ENCODE data around the gene ANKS1A. TPM values are rescaled to one million over a fixed set of nuclear protein-coding genes. Genes with fewer than 3 reads are reported as not detected.

ANKS1A gene
- total and polyA plus RNA-seq, 2 experiments from 2014 or later = 12.1 to 31.9 TPM

DNA sequence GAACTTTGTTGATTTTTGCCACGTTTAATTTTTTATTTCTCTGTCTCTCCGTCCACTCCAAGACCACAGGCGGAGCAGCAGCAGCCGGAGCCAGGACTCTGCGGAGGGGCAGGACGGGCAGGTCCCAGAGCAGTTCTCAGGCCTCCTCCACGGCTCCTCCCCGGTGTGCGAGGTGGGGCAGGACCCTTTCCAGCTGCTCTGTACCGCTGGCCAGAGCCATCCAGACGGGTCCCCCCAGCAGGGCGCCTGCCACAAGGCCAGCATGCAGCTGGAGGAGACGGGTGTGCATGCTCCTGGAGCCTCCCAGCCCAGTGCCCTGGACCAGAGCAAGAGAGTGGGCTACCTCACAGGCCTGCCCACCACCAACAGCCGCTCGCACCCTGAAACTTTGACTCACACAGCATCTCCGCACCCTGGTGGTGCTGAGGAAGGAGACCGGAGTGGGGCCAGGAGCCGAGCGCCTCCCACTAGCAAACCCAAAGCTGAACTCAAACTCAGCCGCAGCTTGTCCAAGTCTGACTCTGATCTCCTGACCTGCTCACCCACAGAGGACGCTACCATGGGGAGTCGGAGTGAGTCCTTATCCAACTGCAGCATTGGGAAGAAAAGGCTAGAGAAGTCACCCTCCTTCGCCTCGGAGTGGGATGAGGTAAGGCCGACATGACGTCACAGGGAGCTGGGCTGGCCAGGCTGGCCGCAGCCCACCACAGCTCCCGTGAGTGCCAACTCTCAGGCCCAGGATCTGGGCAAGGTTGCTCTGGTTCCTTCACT lies 128.5 kb downstream of the ANKS1A start:
- H4K20me1 ChIP-seq (replicated peaks; ENCODE audit: insufficient read depth) = no peaks in the 10 kb centered on the region; the same call in 1 of the 2 replicates
- no peaks in the 10 kb centered on the region for H3K27me3 ChIP-seq (ENCODE audit: insufficient read depth)
- peak overlapping the region; percentile 51; the same call in 1 of the 2 replicates for H3K27ac Mint-ChIP-seq
- peaks cover 14% of the 10 kb centered on the region; the same call in 2 of the 3 replicates for H3K36me3 Mint-ChIP-seq (ENCODE audit: low read depth)
- H3K27me3 Mint-ChIP-seq (ENCODE audit: insufficient read depth, low read depth, poor library complexity) = peaks cover 3% of the 10 kb centered on the region
- DNase-seq (ENCODE audit: low spot score) (no peak), ATAC-seq (no peak; the same call in 2 of the 3 replicates)
- H3K4me3 ChIP-seq = no peak overlapping the region
- no peak overlapping the region for H3K4me3 Mint-ChIP-seq
- no peaks in the 10 kb centered on the region for H3K9me2 ChIP-seq (ENCODE audit: insufficient read depth)
- no peak overlapping the region for H3K27ac ChIP-seq (ENCODE audit: low read depth)
- no peak overlapping the region for H2AFZ ChIP-seq
- no peaks in the 10 kb centered on the region for H3F3A ChIP-seq (replicated peaks; ENCODE audit: low read depth)
- TF ChIP-seq STAT1 (IDR thresholded peaks at IDR 0.05; ENCODE audit: unreplicated experiment) = no peak
- TF ChIP-seq EZH2 (IDR thresholded peaks at IDR 0.05; ENCODE audit: low read depth, unreplicated experiment) = no peak
- TF ChIP-seq EZH2phosphoT487 (IDR thresholded peaks at IDR 0.05; ENCODE audit: unreplicated experiment) = no peak
- no peak for TF ChIP-seq ZNF331 (CRISPR knock-in tag; IDR thresholded peaks at IDR 0.05; ENCODE audit: low read depth)
- TF ChIP-seq POLR2AphosphoS5 (IDR thresholded peaks at IDR 0.05; ENCODE audit: low read depth) = no peak
- no peak for TF ChIP-seq NANOG (IDR thresholded peaks at IDR 0.05; ENCODE audit: borderline replicate concordance)
- TF ChIP-seq, protein P1, sequence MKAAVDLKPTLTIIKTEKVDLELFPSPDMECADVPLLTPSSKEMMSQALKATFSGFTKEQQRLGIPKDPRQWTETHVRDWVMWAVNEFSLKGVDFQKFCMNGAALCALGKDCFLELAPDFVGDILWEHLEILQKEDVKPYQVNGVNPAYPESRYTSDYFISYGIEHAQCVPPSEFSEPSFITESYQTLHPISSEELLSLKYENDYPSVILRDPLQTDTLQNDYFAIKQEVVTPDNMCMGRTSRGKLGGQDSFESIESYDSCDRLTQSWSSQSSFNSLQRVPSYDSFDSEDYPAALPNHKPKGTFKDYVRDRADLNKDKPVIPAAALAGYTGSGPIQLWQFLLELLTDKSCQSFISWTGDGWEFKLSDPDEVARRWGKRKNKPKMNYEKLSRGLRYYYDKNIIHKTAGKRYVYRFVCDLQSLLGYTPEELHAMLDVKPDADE (IDR thresholded peaks at IDR 0.05) = no peak
- TF ChIP-seq, protein P2, sequence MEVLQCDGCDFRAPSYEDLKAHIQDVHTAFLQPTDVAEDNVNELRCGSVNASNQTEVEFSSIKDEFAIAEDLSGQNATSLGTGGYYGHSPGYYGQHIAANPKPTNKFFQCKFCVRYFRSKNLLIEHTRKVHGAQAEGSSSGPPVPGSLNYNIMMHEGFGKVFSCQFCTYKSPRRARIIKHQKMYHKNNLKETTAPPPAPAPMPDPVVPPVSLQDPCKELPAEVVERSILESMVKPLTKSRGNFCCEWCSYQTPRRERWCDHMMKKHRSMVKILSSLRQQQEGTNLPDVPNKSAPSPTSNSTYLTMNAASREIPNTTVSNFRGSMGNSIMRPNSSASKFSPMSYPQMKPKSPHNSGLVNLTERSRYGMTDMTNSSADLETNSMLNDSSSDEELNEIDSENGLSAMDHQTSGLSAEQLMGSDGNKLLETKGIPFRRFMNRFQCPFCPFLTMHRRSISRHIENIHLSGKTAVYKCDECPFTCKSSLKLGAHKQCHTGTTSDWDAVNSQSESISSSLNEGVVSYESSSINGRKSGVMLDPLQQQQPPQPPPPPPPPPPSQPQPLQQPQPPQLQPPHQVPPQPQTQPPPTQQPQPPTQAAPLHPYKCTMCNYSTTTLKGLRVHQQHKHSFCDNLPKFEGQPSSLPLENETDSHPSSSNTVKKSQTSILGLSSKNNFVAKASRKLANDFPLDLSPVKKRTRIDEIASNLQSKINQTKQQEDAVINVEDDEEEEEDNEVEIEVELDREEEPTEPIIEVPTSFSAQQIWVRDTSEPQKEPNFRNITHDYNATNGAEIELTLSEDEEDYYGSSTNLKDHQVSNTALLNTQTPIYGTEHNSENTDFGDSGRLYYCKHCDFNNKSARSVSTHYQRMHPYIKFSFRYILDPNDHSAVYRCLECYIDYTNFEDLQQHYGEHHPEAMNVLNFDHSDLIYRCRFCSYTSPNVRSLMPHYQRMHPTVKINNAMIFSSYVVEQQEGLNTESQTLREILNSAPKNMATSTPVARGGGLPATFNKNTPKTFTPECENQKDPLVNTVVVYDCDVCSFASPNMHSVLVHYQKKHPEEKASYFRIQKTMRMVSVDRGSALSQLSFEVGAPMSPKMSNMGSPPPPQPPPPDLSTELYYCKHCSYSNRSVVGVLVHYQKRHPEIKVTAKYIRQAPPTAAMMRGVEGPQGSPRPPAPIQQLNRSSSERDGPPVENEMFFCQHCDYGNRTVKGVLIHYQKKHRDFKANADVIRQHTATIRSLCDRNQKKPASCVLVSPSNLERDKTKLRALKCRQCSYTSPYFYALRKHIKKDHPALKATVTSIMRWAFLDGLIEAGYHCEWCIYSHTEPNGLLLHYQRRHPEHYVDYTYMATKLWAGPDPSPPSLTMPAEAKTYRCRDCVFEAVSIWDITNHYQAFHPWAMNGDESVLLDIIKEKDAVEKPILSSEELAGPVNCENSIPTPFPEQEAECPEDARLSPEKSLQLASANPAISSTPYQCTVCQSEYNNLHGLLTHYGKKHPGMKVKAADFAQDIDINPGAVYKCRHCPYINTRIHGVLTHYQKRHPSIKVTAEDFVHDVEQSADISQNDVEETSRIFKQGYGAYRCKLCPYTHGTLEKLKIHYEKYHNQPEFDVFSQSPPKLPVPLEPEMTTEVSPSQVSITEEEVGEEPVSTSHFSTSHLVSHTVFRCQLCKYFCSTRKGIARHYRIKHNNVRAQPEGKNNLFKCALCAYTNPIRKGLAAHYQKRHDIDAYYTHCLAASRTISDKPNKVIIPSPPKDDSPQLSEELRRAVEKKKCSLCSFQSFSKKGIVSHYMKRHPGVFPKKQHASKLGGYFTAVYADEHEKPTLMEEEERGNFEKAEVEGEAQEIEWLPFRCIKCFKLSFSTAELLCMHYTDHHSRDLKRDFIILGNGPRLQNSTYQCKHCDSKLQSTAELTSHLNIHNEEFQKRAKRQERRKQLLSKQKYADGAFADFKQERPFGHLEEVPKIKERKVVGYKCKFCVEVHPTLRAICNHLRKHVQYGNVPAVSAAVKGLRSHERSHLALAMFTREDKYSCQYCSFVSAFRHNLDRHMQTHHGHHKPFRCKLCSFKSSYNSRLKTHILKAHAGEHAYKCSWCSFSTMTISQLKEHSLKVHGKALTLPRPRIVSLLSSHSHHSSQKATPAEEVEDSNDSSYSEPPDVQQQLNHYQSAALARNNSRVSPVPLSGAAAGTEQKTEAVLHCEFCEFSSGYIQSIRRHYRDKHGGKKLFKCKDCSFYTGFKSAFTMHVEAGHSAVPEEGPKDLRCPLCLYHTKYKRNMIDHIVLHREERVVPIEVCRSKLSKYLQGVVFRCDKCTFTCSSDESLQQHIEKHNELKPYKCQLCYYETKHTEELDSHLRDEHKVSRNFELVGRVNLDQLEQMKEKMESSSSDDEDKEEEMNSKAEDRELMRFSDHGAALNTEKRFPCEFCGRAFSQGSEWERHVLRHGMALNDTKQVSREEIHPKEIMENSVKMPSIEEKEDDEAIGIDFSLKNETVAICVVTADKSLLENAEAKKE (CRISPR knock-in tag; IDR thresholded peaks at IDR 0.05) = no peak
- TF ChIP-seq, protein P3, sequence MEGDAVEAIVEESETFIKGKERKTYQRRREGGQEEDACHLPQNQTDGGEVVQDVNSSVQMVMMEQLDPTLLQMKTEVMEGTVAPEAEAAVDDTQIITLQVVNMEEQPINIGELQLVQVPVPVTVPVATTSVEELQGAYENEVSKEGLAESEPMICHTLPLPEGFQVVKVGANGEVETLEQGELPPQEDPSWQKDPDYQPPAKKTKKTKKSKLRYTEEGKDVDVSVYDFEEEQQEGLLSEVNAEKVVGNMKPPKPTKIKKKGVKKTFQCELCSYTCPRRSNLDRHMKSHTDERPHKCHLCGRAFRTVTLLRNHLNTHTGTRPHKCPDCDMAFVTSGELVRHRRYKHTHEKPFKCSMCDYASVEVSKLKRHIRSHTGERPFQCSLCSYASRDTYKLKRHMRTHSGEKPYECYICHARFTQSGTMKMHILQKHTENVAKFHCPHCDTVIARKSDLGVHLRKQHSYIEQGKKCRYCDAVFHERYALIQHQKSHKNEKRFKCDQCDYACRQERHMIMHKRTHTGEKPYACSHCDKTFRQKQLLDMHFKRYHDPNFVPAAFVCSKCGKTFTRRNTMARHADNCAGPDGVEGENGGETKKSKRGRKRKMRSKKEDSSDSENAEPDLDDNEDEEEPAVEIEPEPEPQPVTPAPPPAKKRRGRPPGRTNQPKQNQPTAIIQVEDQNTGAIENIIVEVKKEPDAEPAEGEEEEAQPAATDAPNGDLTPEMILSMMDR (conservative IDR thresholded peaks at IDR 0.05; ENCODE audit: low read depth in 2 of 2) = no peak
- TF ChIP-seq, protein P4, sequence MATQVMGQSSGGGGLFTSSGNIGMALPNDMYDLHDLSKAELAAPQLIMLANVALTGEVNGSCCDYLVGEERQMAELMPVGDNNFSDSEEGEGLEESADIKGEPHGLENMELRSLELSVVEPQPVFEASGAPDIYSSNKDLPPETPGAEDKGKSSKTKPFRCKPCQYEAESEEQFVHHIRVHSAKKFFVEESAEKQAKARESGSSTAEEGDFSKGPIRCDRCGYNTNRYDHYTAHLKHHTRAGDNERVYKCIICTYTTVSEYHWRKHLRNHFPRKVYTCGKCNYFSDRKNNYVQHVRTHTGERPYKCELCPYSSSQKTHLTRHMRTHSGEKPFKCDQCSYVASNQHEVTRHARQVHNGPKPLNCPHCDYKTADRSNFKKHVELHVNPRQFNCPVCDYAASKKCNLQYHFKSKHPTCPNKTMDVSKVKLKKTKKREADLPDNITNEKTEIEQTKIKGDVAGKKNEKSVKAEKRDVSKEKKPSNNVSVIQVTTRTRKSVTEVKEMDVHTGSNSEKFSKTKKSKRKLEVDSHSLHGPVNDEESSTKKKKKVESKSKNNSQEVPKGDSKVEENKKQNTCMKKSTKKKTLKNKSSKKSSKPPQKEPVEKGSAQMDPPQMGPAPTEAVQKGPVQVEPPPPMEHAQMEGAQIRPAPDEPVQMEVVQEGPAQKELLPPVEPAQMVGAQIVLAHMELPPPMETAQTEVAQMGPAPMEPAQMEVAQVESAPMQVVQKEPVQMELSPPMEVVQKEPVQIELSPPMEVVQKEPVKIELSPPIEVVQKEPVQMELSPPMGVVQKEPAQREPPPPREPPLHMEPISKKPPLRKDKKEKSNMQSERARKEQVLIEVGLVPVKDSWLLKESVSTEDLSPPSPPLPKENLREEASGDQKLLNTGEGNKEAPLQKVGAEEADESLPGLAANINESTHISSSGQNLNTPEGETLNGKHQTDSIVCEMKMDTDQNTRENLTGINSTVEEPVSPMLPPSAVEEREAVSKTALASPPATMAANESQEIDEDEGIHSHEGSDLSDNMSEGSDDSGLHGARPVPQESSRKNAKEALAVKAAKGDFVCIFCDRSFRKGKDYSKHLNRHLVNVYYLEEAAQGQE (IDR thresholded peaks at IDR 0.05; ENCODE audit: unreplicated experiment) = no peak
- no peak for TF ChIP-seq ZNF114 (CRISPR knock-in tag; IDR thresholded peaks at IDR 0.05)
- TF ChIP-seq JUNB (IDR thresholded peaks at IDR 0.05; ENCODE audit: unreplicated experiment) = no peak
- no peak for TF ChIP-seq CREB1 (CRISPR knock-in tag; IDR thresholded peaks at IDR 0.05; ENCODE audit: low read depth)
- H3K4me1 ChIP-seq (ENCODE audit: insufficient read depth) = peaks cover 24% of the 10 kb centered on the region
- no peak overlapping the region for H3K4me2 ChIP-seq
- no peaks in the 10 kb centered on the region for H3K9me3 Mint-ChIP-seq
- H3K79me2 ChIP-seq (replicated peaks; ENCODE audit: insufficient read depth) = no peaks in the 10 kb centered on the region
- peaks cover 47% of the 10 kb centered on the region for H3K4me1 Mint-ChIP-seq
- peaks cover 7% of the 10 kb centered on the region; the same call in 1 of the 2 replicates for H3K36me3 ChIP-seq (ENCODE audit: insufficient read depth)

All from GM23338 (cell line).